Adipose tissue (tissue), 3 donors: ENCODE data around the gene PTPRN2. TPM values are rescaled to one million over a fixed set of nuclear protein-coding genes. Genes with fewer than 3 reads are reported as not detected.
"Not testable (repeated sequence)": the region's sequence is repeated elsewhere in the genome, so short reads cannot be mapped to it uniquely, and the experiment has no call there.

Source experiments
- H3K27ac ChIP-seq: one replicate; pipeline ENCODE4 v1.5.1; 2013; ENCODE audit warnings: low read depth, low read length
- WGBS, 3 donors: extraction: QIAGEN DNeasy Blood & Tissue Kit; methylation state at CpG; one replicate each; pipeline ENCODE4 v1.1.7; 2013; 5-methylcytosine and 5-hydroxymethylcytosine counted together
- polyA plus RNA-seq, 3 donors: library from polyadenylated mRNA; stranded (reverse); fragments of 200-250 nt; gene quantifications; one replicate each; pipeline ENCODE4 v1.2.3, GENCODE V29; 2013
- donor health status: healthy with polysubstance abuse.
- donor health status: Bipolar disorder and iron deficiency.
- donor health status: healthy.

PTPRN2 gene
- polyA plus RNA-seq, 3 donors = 3.7 to 8.0 (median 7.3) TPM

DNA sequence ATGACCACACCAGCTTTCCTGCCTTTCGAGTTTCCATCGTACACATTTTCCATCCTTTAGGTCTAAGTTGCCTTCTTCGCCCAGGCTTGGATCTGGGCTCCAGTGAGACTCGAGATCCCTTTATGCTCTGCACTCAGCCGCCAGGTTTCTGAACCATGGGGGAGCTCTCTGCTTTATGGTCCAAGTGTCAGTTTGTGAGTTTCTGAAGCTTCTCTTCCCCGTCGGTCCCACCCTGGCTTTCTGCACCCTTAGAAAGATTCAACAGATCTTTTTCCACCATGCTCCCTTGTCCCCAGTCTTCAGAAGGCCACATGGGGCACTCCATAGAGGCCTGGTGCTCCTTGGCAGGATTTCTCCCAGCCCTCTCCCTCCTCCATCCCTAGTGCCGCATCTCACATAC is 402.0 kb downstream of the PTPRN2 start:
- 91 to 93% (median 93%) methylated on average over 8 of the region's 8 CpGs for WGBS, 3 donors
- no peak overlapping the region for H3K27ac ChIP-seq

GRCh38 chr7:158183431-158183830 is 404.2 kb downstream of the PTPRN2 start:
- 73 to 79% (median 74%) methylated on average over 3 of the region's 3 CpGs for WGBS, 3 donors
- H3K27ac ChIP-seq = no peak overlapping the region

DNA sequence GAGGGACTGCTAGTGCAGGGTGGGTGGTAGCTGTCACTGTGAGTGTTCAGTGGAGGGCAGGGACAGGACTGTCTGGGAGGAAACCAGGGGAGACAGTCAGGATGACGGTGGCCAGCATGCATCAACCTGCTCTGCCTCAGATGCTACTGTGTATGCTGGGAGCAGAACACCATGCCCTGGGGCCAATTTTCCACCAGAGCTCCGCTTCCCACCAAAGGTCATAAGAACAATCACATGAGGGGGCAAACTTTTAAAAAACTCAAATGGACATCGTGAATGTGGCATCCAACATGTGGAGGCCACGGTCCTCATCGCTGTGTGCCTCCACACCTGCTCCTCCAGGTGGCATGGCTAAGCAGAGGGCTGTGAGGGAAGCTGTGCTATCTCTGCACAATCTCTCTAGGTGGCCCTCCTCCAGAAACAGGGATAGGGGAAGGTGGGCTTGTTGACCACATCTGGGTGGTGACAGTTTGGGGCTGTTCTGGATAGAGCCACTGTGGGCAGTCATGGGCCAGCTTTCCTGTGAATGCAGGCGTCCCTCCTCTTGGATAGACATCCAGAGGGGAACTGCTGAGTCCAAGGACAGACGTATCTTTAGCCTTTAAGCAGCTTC is 411.0 kb downstream of the PTPRN2 start:
- WGBS, 3 donors = 75 to 86% (median 84%) methylated on average over 7 of the region's 7 CpGs

DNA sequence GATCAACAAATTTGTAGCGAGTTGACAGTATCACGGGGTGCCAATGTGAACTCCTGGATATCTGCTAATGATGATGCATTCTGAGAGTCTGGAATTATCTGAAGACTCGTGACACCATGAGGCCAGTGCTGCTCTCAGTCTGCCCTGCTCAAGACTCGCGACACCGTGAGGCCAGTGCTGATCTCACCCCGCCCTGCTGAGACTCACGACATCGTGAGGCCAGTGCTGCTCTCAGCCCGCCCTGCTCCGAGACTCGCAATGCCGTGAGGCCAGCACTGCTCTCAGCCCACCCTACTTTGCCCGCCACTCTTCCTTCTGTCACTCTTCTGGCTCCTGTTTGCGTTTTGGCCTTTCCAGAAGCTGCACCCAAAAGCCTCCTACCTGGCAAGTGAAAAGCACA is 411.8 kb downstream of the PTPRN2 start:
- no peak overlapping the region for H3K27ac ChIP-seq
- 88 to 92% (median 90%) methylated on average over 15 of the region's 15 CpGs for WGBS, 3 donors

More for the DNA sequence above, 411.0 kb downstream of the PTPRN2 start:
- H3K27ac ChIP-seq = no peak overlapping the region

GRCh38 chr7:158174947-158175346 is 412.7 kb downstream of the PTPRN2 start:
- WGBS, 3 donors = 92 to 94% (median 92%) methylated on average over 12 of the region's 12 CpGs
- H3K27ac ChIP-seq = no peak overlapping the region

DNA sequence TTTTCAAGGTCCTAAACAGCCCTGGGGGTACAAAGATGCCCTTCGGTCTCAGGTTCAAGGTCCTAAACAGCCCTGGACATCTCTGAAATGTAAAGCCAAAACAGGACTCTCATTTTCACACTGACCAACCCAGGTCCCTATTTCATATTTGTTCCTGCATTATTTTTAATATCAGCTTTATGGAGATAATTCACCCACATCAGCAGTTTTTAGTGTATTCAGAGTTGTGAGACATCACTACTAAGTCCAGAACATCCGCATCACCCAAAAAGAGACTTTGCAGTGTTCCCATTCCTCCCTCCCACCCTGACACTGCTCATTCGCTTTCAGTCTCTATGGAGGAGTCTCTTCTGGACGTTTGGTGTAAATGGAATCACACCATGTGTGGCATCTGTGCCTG is 420.2 kb downstream of the PTPRN2 start:
- H3K27ac ChIP-seq = no peak overlapping the region
- WGBS, 3 donors = 77 to 80% (median 80%) methylated on average over 4 of the region's 4 CpGs

DNA sequence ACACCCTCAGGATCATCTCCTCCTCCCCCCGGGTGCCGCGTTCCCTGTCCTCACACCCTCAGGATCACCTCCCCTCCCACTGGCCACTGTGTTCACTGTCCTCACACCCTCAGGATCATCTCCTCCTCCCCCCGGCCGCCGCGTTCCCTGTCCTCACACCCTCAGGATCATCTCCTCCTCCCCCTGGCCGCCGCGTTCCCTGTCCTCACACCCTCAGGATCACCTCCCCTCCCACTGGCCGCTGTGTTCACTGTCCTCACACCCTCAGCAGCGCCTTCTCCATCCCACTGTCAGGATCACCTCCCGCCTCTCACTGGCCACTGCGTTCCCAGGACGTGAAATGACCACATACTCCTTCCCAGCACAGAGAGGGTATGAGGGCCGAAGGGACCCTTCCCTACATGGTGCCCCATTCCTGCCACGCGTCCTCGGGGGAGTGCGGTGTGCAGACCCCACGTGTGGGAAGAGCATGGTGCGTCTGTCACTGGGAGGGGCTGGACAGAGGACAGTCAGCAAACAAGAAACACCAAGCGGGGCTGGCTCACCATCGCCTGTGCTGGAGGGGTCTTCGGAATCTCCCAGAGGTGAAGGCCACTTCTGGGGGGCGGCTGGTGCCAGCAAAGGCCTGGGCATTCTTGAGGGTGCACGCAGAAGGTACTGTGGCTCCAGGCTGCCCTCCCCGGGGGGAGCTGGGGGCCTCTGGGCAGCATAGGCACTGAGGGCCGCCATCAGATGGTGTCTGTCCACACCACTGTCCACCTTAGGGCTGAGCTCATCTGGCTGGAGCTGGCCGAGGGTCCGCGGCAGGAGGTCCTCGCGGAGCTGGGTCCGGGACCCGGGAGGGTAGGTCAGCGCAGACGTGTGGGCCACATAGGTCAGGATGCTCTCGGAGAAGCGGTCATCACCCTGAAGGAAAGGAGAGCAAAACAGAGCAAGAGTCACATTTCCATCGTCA is 421.0 kb downstream of the PTPRN2 start:
- WGBS, 3 donors = 88 to 91% (median 90%) methylated on average over 38 to 41 of the region's 41 CpGs
- H3K27ac ChIP-seq = no peak overlapping the region

GRCh38 chr7:158165711-158166110 is 421.9 kb downstream of the PTPRN2 start:
- 89 to 92% (median 91%) methylated on average over 16 of the region's 16 CpGs for WGBS, 3 donors
- no peak overlapping the region for H3K27ac ChIP-seq

- no peak overlapping the region for H3K27ac ChIP-seq
- 52 to 77% (median 64%) methylated on average over 62 to 67 of the region's 67 CpGs for WGBS, 3 donors
Measured at GRCh38 chr7:158164101-158165095, 423.2 kb downstream of the PTPRN2 start.

DNA sequence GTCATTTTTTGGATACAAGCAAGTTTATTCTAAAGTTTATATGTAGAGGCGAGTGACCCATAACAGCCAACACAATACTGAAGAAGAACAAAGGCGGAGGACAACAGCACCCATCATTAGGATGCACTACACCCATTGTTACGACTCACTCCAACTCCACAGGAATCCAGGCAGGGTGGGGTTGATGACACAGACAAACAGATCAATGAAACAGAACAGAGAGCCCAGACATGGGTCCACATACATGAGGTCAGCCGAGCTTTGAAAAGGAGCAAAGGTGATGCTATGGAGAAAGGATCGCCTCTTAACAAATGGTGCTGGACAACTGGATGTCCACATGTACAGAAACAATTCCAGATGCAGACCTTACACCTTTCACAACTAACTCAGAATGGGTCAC is 426.4 kb downstream of the PTPRN2 start:
- no peak overlapping the region for H3K27ac ChIP-seq
- 79 to 94% (median 88%) methylated on average over 5 of the region's 5 CpGs for WGBS, 3 donors

GRCh38 chr7:158160199-158160598 is 427.4 kb downstream of the PTPRN2 start:
- 61 to 85% (median 76%) methylated on average over 5 of the region's 5 CpGs for WGBS, 3 donors
- no peak overlapping the region for H3K27ac ChIP-seq

DNA sequence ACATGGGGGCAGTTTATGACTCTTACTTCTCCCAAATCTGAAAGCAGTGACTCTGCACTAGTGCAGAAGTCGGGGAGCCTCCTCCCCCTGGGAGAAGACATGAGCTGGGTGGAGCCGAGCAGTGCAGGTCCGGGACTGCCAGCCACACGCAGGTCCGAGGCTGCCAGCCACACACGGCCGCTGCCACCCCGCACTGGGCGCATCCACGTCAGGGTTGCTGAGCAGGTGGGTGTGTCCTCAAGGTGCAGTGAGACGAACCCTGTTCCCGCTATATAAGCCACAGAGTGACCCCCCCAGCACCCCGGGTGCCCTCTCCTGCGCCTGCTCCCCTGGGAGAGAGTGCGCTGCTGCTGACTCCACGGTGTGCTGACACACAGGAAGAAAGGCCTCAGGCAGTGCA is 430.2 kb downstream of the PTPRN2 start:
- no peak overlapping the region for H3K27ac ChIP-seq
- WGBS, 3 donors = 80 to 91% (median 88%) methylated on average over 16 of the region's 16 CpGs

- 75 to 77% (median 77%) methylated on average over 15 to 17 of the region's 17 CpGs for WGBS, 3 donors
Measured at GRCh38 chr7:158151273-158151672, 436.4 kb downstream of the PTPRN2 start.

DNA sequence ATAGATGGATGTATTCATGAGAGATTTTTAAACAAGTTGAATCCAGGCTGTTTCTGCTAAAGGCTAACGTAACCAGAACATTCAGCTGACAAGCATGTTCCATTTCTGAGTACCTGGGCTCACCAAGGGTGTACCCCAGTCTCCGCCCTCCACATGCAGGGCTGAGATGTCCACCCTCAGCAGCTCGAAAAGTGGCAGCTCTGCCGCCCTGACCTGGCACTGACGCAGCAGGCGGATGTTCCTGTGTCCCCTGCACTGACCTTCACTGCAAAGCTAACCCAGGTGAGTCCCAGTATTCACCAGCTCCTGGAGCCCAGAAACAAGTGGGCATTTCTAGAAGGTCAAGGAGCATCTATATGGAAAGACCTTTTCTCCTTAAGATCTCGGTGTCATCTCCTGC is 437.4 kb downstream of the PTPRN2 start:
- 87 to 95% (median 95%) methylated on average over 7 of the region's 7 CpGs for WGBS, 3 donors
- no peak overlapping the region for H3K27ac ChIP-seq

More at GRCh38 chr7:158151273-158151672, 436.4 kb downstream of the PTPRN2 start:
- not testable (repeated sequence) for H3K27ac ChIP-seq

GRCh38 chr7:158147431-158147830 is 440.2 kb downstream of the PTPRN2 start:
- WGBS, 3 donors = 86 to 95% (median 88%) methylated on average over 17 to 18 of the region's 18 CpGs
- H3K27ac ChIP-seq = not testable (repeated sequence)

DNA sequence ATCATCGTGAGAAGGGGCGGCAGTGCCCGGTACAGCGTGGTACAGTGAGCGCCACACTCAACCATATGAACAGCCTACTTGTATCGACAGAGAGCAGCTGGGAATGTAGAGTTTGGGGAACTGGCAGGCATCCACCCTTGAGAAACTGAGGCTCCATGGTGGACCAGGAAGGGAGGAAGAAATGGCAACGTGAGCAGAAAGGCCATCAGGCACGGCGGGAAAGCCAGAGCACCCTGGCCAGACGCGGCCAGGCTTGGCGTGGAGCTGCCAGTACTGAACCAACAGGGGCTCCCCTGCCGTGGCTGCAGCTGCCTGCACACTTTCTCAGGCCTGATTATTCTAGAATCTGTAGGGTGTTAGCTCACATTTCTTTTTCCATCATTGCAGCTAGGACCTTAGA is 442.3 kb downstream of the PTPRN2 start:
- 92 to 94% (median 93%) methylated on average over 13 of the region's 13 CpGs for whole genome bisulfite sequencing, 3 donors
- H3K27ac ChIP-seq = no peak overlapping the region

DNA sequence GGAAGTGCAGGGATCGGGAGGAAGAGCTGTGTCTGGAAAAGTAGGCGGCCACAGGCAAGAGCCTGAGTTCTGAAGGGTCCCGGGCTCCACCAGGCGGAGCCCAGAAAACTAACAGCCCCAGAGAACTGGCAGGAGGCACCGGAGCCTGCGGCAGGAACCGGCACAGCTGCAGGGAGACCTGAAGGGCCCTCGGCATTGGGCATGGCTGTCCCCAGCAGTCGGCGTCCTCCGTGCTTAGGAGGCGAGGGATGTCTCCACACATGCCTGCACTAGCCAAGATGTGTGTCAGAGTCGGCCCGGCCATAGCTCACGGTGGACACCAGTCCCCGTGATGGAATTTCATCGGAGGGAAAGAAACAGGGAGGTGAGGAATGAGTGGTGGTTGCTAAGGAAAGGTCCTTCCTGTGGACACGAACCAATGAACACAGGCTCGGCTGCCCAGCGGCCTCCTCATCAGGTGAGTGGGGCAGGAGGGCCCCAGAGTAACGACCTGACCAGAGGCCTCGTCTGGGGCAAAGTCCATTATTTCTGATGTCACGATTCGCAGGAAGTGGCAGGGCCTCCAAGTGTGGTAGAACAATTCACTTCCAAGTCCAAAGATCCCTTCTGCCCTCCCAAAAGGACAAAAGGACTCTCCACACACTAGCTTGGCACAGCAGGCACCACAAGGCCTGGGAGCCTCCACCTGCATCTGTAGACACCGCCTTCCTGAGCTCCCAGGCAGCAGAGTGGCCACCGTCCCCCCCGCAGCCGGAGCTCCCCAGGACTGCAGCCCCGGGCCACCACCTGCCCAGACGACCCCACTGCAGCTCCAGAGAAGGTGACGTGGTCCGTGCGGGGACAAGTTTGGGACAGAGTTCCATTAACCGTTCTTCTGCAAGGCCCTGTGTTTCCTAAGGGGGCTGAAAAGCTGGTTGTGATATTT is 444.2 kb downstream of the PTPRN2 start:
- WGBS, 3 donors = 90 to 92% (median 91%) methylated on average over 34 of the region's 34 CpGs
- H3K27ac ChIP-seq = no peak overlapping the region
